ENCODE results near the gene PTPN23. TPM values are rescaled to one million over a fixed set of nuclear protein-coding genes. Genes with fewer than 3 reads are reported as not detected.

The PTPN23 gene, protein sequence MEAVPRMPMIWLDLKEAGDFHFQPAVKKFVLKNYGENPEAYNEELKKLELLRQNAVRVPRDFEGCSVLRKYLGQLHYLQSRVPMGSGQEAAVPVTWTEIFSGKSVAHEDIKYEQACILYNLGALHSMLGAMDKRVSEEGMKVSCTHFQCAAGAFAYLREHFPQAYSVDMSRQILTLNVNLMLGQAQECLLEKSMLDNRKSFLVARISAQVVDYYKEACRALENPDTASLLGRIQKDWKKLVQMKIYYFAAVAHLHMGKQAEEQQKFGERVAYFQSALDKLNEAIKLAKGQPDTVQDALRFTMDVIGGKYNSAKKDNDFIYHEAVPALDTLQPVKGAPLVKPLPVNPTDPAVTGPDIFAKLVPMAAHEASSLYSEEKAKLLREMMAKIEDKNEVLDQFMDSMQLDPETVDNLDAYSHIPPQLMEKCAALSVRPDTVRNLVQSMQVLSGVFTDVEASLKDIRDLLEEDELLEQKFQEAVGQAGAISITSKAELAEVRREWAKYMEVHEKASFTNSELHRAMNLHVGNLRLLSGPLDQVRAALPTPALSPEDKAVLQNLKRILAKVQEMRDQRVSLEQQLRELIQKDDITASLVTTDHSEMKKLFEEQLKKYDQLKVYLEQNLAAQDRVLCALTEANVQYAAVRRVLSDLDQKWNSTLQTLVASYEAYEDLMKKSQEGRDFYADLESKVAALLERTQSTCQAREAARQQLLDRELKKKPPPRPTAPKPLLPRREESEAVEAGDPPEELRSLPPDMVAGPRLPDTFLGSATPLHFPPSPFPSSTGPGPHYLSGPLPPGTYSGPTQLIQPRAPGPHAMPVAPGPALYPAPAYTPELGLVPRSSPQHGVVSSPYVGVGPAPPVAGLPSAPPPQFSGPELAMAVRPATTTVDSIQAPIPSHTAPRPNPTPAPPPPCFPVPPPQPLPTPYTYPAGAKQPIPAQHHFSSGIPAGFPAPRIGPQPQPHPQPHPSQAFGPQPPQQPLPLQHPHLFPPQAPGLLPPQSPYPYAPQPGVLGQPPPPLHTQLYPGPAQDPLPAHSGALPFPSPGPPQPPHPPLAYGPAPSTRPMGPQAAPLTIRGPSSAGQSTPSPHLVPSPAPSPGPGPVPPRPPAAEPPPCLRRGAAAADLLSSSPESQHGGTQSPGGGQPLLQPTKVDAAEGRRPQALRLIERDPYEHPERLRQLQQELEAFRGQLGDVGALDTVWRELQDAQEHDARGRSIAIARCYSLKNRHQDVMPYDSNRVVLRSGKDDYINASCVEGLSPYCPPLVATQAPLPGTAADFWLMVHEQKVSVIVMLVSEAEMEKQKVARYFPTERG (N-terminal part only)
- 10 to 100 TPM; 36.7 to 48.2 (median 43.6) TPM for total RNA-seq
- long read RNA-seq, donor 1, partial matches to known transcripts: 17 of 20 reads
- long read RNA-seq, donor 1, other reads (novel, unspliced or antisense): 3 of 20 reads
- long read RNA-seq, donor 2, partial matches to known transcripts: 2 of 2 reads
- long read RNA-seq, donor 2, other reads (novel, unspliced or antisense): 0 of 2 reads

- peak within 1 kb of the TSS; percentile 78 for H3K4me3 ChIP-seq
- TF ChIP-seq, protein P1, sequence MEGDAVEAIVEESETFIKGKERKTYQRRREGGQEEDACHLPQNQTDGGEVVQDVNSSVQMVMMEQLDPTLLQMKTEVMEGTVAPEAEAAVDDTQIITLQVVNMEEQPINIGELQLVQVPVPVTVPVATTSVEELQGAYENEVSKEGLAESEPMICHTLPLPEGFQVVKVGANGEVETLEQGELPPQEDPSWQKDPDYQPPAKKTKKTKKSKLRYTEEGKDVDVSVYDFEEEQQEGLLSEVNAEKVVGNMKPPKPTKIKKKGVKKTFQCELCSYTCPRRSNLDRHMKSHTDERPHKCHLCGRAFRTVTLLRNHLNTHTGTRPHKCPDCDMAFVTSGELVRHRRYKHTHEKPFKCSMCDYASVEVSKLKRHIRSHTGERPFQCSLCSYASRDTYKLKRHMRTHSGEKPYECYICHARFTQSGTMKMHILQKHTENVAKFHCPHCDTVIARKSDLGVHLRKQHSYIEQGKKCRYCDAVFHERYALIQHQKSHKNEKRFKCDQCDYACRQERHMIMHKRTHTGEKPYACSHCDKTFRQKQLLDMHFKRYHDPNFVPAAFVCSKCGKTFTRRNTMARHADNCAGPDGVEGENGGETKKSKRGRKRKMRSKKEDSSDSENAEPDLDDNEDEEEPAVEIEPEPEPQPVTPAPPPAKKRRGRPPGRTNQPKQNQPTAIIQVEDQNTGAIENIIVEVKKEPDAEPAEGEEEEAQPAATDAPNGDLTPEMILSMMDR (IDR thresholded peaks at IDR 0.05): no peak
- peaks cover 3% of the 10 kb centered on the region for H3K36me3 ChIP-seq (ENCODE audit: low read depth)
- H3K4me1 ChIP-seq (ENCODE audit: low read depth): peaks cover 16% of the 10 kb centered on the region
- DNase-seq (peak; percentile 98 to 100 (median 99)), ATAC-seq (peak; percentile 90)
- no peaks in the 10 kb centered on the region for H3K9me3 ChIP-seq
- intact Hi-C loops (cut with DNase I, micrococcal nuclease): no loop called here
Observed at GRCh38 chr3:47380601-47381316, at the start of gene PTPN23. PTPN23 (plus strand) TSS chr3:47381021; CDS start chr3:47381097, 76 bp downstream.

DNA sequence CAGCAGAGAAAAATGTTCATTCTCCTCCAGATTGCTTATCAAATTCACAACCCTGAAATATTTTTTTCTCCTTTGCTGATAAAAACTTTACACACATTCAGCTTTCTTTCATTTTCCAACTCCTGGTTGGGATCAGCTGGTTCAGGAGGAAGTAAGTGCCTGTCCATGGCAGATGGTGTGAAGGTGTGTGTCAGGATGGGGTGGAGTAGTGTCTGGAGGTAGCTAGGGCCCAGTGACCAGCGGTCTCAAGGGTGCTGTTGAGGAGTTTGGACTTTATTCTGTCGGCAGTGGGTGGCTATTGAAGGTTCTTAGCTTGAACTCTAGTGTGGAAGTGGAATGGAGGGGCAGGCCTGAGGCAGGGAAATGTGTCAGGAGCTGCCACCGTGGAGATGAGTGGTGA, 46.9 kb upstream of the PTPN23 start:
- Histone ChIP-seq H3K4me3 (no peak overlapping the region), H3K9me3 (no peaks in the 10 kb centered on the region), H3K36me3 (ENCODE audit: low read depth) (peaks cover 8% of the 10 kb centered on the region), H3K4me1 (ENCODE audit: low read depth) (no peaks in the 10 kb centered on the region)
- TF ChIP-seq, protein P1 (IDR thresholded peaks at IDR 0.05): no peak
- ATAC-seq (peak; percentile 75), DNase-seq (no peak)
- intact Hi-C loops (cut with DNase I, micrococcal nuclease): no loop called here

DNA sequence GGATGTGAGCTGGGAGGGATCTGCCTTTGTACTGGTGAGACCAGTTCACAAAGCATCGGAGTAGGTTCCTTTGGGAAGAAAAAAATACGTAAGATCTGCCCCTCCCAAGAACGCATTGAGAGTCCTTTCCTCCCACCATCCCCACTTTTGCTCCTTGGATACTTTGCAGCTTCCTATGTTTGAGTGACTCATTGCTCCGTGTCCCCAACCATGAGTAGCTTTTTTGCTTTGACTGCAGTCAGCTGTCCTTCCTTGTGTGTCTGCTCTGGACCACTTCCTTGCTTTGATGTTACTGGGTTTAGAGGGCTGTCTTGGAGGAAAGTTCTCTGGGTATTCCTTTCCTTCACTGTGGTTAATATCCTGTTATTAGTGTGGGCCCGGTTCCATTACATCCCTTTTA, 43.2 kb upstream of the PTPN23 start:
- Histone ChIP-seq H3K36me3 (ENCODE audit: low read depth) (peaks cover 8% of the 10 kb centered on the region), H3K4me1 (ENCODE audit: low read depth) (no peaks in the 10 kb centered on the region), H3K4me3 (no peak overlapping the region), H3K9me3 (no peaks in the 10 kb centered on the region)
- DNase-seq (no peak), ATAC-seq (no peak)
- intact Hi-C loops (cut with DNase I, micrococcal nuclease): no loop called here
- TF ChIP-seq, protein P1 (IDR thresholded peaks at IDR 0.05): no peak

DNA sequence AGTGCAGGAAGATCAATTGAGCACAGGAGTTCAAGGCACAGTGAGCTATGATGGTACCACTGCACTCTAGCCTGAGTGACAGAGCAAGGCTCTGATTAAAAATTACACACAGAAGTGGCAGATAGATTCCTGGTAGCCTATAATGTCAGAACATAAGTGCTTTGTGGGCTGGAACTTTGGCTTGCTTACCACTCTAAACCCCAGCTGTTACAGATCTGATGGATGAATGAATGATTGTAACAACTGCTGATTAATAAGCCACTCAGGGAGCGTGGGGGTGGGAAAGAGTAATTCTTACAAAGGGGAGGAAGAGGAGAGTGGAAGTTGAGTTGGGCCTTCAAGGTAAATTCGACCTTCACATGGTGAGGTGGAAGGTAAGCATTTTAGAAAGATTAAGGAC, 40.9 kb upstream of the PTPN23 start:
- no peak for ATAC-seq
- no peak for DNase-seq
- Histone ChIP-seq H3K4me1 (ENCODE audit: low read depth) (no peaks in the 10 kb centered on the region), H3K9me3 (no peaks in the 10 kb centered on the region), H3K4me3 (no peak overlapping the region), H3K36me3 (ENCODE audit: low read depth) (peaks cover 11% of the 10 kb centered on the region)
- intact Hi-C loops (cut with DNase I, micrococcal nuclease): no loop called here
- TF ChIP-seq, protein P1 (IDR thresholded peaks at IDR 0.05): no peak

Data from mucosa of descending colon (tissue), 3 donors.